MM.1S (cell line): Measurements from ENCODE around the gene PLD1.

Source experiments
- CTCF ChIP-seq: fragments of 300-600 bp; sonication (generic); IDR thresholded peaks from 2 replicates; pipeline ENCODE4 v1.5.1; 2016; ENCODE audit warnings: antibody characterized with exemption, low read length, mixed read lengths
- EZH2 ChIP-seq: fragments of 300-600 bp; sonication (generic); optimal IDR thresholded peaks from 2 replicates; pipeline ENCODE3; 2017; ENCODE audit warnings: low read depth, mild to moderate bottlenecking, antibody characterized with exemption, low read length, mixed read lengths
- EZH2phosphoT487 ChIP-seq: fragments of 300-600 bp; sonication (generic); IDR thresholded peaks from 2 replicates; pipeline ENCODE4 v1.6.1; 2018; ENCODE audit warnings: antibody characterized with exemption, low read length

DNA sequence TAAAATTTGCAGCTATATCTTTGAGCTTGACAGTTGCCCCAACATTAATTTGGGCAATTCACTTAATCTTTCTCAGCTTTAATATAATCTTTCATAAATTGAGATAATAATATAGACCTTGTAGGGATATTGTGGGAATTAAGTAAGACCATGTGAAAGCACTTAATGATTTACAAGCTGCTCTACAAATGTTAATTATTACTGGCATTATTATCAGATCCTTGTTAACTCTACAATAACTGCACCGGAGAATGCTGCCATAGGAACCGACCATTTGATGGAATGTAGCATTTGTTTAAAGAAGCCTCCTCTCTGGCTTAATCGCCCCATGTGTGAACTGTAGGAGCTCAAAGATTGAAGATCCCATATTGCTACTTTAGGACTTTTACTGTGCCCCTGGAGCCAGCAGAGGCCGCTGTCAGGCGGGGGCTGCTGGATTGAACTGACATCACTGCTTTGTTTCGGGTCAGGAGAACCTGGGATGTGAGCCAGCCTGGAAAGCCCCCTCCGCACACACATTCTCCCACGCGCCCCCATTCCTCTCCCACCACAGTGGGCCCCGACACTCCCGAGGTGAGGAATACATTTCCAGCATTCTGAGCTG, 195.9 kb downstream of the PLD1 start:
- peak; percentile 59 for TF ChIP-seq CTCF
- TF ChIP-seq EZH2, result no peak
- no peak for TF ChIP-seq EZH2phosphoT487
